Measurements from ENCODE around the gene HOXA4. TPM values are rescaled to one million over a fixed set of nuclear protein-coding genes. Genes with fewer than 3 reads are reported as not detected.

Gene HOXA4
- total RNA-seq, 4 donors from 2014 or later, result 0.56 to 2.1 (median 1.3) TPM

DNA sequence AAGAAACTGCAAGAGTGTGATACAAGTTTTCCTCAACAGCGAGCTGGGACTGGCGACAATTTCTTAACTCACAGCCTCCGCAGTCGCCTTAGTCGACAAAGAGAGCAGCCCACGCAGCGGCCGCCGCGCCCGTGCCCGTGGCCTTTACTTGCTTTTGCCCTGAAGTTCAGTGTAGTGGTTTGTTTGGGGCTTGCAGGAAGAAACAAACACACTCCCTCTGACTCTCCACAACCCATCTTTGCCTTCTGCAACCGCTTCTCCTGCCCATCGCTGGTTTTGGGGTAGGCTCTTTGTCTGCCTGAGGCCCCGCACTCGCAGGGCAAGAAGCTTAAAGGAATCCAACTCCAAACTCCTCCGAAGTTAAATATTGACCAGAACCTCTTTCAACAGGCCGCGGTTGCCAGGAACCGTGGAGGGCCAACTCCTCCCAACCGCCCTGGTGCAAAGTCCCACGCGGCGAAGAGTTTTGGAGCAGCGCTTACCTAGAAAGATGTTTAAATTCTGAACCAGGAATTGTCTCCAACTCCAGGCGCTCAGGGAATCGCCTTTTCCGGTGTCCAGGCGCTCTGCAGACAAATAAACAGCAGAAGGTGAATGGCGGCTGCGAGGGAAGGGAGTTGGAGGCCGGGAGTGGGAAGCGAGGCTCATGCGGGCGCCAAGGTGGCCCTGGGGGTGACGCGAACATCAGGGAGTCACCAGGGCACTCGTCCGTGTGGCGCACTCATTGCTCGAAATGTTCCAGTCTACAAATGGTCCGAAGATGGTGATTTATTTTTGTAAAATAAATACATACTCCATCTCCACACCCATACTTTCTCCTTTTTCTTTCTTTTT is 8.3 kb downstream of the HOXA4 start:
- Histone ChIP-seq H3K9me3 (no peaks in the 10 kb centered on the region), H3K27me3 (peaks cover 6% of the 10 kb centered on the region), H3K4me3 (replicated peaks in 1 of 3) (no peak overlapping the region), H3K27ac (peak overlapping the region in 2 of 3 donors; percentile 42 to 53), H3K36me3 (no peaks in the 10 kb centered on the region), H3K4me1 (peaks cover 0 to 4% of the 10 kb centered on the region in 2 donors)
- 22 to 28% methylated on average over 32 to 42 of the region's 42 CpGs for WGBS, 2 donors
- intact Hi-C loops (cut with DNase I), result no loop called here
- no peak for DNase-seq
- TF ChIP-seq POLR2A (IDR thresholded peaks at IDR 0.05), result no peak
- TF ChIP-seq, protein P1, sequence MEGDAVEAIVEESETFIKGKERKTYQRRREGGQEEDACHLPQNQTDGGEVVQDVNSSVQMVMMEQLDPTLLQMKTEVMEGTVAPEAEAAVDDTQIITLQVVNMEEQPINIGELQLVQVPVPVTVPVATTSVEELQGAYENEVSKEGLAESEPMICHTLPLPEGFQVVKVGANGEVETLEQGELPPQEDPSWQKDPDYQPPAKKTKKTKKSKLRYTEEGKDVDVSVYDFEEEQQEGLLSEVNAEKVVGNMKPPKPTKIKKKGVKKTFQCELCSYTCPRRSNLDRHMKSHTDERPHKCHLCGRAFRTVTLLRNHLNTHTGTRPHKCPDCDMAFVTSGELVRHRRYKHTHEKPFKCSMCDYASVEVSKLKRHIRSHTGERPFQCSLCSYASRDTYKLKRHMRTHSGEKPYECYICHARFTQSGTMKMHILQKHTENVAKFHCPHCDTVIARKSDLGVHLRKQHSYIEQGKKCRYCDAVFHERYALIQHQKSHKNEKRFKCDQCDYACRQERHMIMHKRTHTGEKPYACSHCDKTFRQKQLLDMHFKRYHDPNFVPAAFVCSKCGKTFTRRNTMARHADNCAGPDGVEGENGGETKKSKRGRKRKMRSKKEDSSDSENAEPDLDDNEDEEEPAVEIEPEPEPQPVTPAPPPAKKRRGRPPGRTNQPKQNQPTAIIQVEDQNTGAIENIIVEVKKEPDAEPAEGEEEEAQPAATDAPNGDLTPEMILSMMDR (IDR thresholded peaks at IDR 0.05), result no peak

DNA sequence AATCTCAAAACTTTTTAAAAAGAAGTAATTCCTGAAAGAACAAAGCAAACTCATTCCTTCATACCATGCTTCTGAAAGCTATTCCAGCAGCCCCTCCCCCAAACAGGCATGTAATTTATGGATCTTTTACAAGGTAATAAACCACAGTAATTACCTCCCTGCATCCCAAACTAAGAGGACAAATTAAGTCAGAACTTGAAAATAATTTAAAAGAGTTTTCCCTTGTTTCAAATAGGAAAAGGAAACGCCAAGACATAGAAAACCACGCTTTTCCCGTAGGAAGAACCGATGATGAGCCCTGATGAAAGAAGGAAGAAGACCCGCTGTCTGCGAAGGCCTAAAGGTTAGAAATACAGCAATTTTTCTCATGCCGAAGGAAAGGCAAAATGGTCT is 8.9 kb downstream of the HOXA4 start:
- intact Hi-C loops (cut with DNase I), result no loop called here
- Histone ChIP-seq H3K36me3 (no peaks in the 10 kb centered on the region), H3K27me3 (peaks cover 11% of the 10 kb centered on the region), H3K4me3 (replicated peaks in 1 of 3) (no peak overlapping the region), H3K9me3 (no peaks in the 10 kb centered on the region), H3K27ac (peak overlapping the region in 1 of 3 donors; percentile 53), H3K4me1 (peaks cover 0 to 4% of the 10 kb centered on the region in 2 donors)
- WGBS, 2 donors, result 29 to 33% methylated on average over 7 of the region's 7 CpGs
- no peak for DNase-seq
- TF ChIP-seq POLR2A (IDR thresholded peaks at IDR 0.05), result no peak
- TF ChIP-seq, protein P1 (IDR thresholded peaks at IDR 0.05), result no peak

DNA sequence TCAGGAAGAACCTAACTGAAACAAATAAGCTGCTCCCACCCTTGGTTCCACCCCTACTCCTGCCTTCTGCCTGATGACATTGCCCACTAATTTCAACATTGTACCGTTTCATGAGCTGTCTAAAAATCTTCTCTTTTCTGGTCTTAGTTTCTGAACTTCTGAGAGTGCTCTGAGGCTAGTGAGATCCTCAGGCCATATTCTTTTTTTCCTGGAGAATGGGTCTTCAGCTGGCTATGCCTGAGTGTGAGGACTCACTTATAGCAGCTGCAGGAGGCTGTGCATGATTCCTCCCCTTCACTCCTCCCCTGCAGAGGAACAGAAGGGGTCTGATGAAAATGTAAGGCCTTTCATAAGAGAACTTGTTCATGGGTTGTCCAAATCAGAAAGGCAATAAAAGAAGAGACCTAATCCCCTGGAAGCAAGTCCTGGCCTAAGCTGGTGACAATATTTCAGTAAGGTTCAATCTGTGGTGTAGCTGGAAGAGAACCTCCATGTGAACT is 11.1 kb downstream of the HOXA4 start:
- WGBS, 2 donors, result 38 to 40% methylated on average over 1 of the region's 1 CpG
- TF ChIP-seq, protein P1 (IDR thresholded peaks at IDR 0.05), result no peak
- no peak for TF ChIP-seq POLR2A (IDR thresholded peaks at IDR 0.05)
- Histone ChIP-seq H3K4me1 (peaks cover 0 to 4% of the 10 kb centered on the region in 2 donors), H3K36me3 (no peaks in the 10 kb centered on the region), H3K27me3 (peaks cover 25% of the 10 kb centered on the region), H3K27ac (no peak overlapping the region), H3K4me3 (replicated peaks in 1 of 3) (no peak overlapping the region), H3K9me3 (no peaks in the 10 kb centered on the region)
- intact Hi-C loops (cut with DNase I), result no loop called here
- DNase-seq, result no peak

DNA sequence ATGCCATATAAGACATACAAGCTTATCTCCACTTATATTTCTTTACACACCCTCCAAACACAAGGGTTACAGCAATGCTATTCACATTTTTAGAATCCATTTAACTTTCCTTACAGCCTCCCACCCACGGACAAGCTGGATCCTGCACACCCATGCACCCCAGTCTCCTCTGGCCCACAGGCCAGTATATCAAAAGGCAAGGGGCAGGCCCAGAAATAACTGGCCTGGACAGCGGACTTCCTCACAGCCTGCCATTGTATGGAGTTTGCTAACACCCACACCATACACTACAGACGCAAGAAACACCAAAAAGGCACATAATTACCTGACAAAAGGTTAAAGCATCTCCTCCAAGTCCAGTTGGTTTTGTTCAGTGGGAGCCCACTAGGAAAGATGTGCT is 12.0 kb downstream of the HOXA4 start:
- intact Hi-C loops (cut with DNase I), result no loop called here

More for the DNA sequence above, 12.0 kb downstream of the HOXA4 start:
- TF ChIP-seq, protein P1 (IDR thresholded peaks at IDR 0.05), result no peak
- TF ChIP-seq POLR2A (IDR thresholded peaks at IDR 0.05), result no peak
- no peak for DNase-seq
- 23 to 31% methylated on average over 3 of the region's 3 CpGs for WGBS, 2 donors
- H3K9me3 ChIP-seq, result no peaks in the 10 kb centered on the region
- peaks cover 32% of the 10 kb centered on the region for H3K27me3 ChIP-seq
- H3K4me1 ChIP-seq, result peaks cover 0 to 4% of the 10 kb centered on the region in 2 donors
- no peak overlapping the region for H3K4me3 ChIP-seq (replicated peaks in 1 of 3)
- no peaks in the 10 kb centered on the region for H3K36me3 ChIP-seq
- peak overlapping the region in 1 of 3 donors; percentile 80 for H3K27ac ChIP-seq
